MM.1S (cell line): ENCODE data around the gene TRAK2.

Source experiments
- DNase-seq: peaks from one replicate; pipeline ENCODE4 v3.0.0-alpha.2; 2015
- H2AFZ ChIP-seq: fragments of 300-600 bp; sonication (generic); 2 replicates; pipeline ENCODE4 v1.6.0; 2016; ENCODE audit warnings: antibody characterized with exemption, low read length
- H3F3A ChIP-seq: fragments of 300-600 bp; sonication (generic); 2 replicates; pipeline ENCODE4 v1.6.1; 2016; ENCODE audit warnings: mild to moderate bottlenecking, antibody characterized with exemption, low read length, moderate library complexity, mixed read lengths; ENCODE audit not compliant: insufficient read depth
- H3K27ac ChIP-seq: fragments of 300-600 bp; sonication (generic); 2 replicates; pipeline ENCODE4 v1.5.1; 2016; ENCODE audit warnings: mild to moderate bottlenecking, low read length
- H3K27me3 ChIP-seq: fragments of 300-600 bp; sonication (generic); replicated peaks from 2 replicates; pipeline ENCODE4 v1.6.0; 2016; ENCODE audit warnings: low read length; ENCODE audit not compliant: insufficient read depth
- H3K36me3 ChIP-seq: fragments of 300-600 bp; sonication (generic); replicated peaks from 2 replicates; pipeline ENCODE4 v1.6.1; 2016; ENCODE audit warnings: mild to moderate bottlenecking, low read length, mixed read lengths; ENCODE audit not compliant: insufficient read depth
- H3K4me1 ChIP-seq: fragments of 300-600 bp; sonication (generic); 2 replicates; pipeline ENCODE4 v1.6.1; 2016; ENCODE audit warnings: low read length, mixed read lengths
- H3K4me2 ChIP-seq: fragments of 300-600 bp; sonication (generic); 2 replicates; pipeline ENCODE4 v1.6.0; 2016; ENCODE audit warnings: low read depth, low read length
- H3K4me3 ChIP-seq: fragments of 300-600 bp; sonication (generic); 2 replicates; pipeline ENCODE4 v1.5.1; 2016; ENCODE audit warnings: low read length, mixed read lengths
- H3K79me2 ChIP-seq: fragments of 300-600 bp; sonication (generic); 2 replicates; pipeline ENCODE4 v1.6.1; 2016; ENCODE audit warnings: mixed run types, low read length, mixed read lengths
- H3K9ac ChIP-seq: fragments of 300-600 bp; sonication (generic); 2 replicates; pipeline ENCODE4 v1.6.1; 2016; ENCODE audit warnings: low read length, mixed read lengths
- H3K9me2 ChIP-seq: fragments of 300-600 bp; sonication (generic); replicated peaks from 2 replicates; pipeline ENCODE4 v1.6.1; 2016; ENCODE audit warnings: mild to moderate bottlenecking, low read length, mixed read lengths; ENCODE audit not compliant: insufficient read depth
- H3K9me3 ChIP-seq: fragments of 300-600 bp; sonication (generic); replicated peaks from 2 replicates; pipeline ENCODE4 v1.6.1; 2016; ENCODE audit warnings: mild to moderate bottlenecking, low read length, mixed read lengths; ENCODE audit not compliant: insufficient read depth
- H4K20me1 ChIP-seq: fragments of 300-600 bp; sonication (generic); 2 replicates; pipeline ENCODE4 v1.6.1; 2016; ENCODE audit warnings: mild to moderate bottlenecking, low read length, moderate library complexity, mixed read lengths; ENCODE audit not compliant: insufficient read depth
- EZH2 ChIP-seq: fragments of 300-600 bp; sonication (generic); optimal IDR thresholded peaks from 2 replicates; pipeline ENCODE3; 2017; ENCODE audit warnings: low read depth, mild to moderate bottlenecking, antibody characterized with exemption, low read length, mixed read lengths
- EZH2phosphoT487 ChIP-seq: fragments of 300-600 bp; sonication (generic); IDR thresholded peaks from 2 replicates; pipeline ENCODE4 v1.6.1; 2018; ENCODE audit warnings: antibody characterized with exemption, low read length
- TF ChIP-seq, protein P1 (sequence below): fragments of 300-600 bp; sonication (generic); IDR thresholded peaks from 2 replicates; pipeline ENCODE4 v1.5.1; 2016; ENCODE audit warnings: antibody characterized with exemption, low read length, mixed read lengths

The TRAK2 gene

DNA sequence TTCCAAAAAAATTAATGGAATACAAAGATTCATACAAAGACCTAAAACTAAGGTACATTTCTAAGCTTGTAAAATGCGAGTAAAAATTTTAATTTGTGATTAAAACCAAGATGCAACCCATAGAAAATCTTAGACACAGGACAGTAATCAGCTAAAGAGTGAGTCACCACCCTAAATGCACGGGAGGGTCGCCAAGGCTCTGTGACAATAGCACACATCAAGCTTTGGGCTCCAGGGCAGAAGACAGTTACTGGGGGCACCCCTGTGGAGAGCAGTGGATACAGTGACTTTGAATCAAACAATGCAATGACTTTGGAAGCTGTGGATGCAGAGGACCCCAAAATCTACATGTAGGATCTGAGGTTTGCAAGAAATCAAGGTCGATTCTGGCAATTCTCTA lies 101.7 kb downstream of the TRAK2 start:
- Histone ChIP-seq H3K9me3 (no peaks in the 10 kb centered on the region), H3F3A (peaks cover 1% of the 10 kb centered on the region; the same call in 1 of the 2 replicates), H3K27ac (no peak overlapping the region), H3K4me1 (peaks cover 6% of the 10 kb centered on the region), H3K4me2 (no peak overlapping the region), H3K4me3 (no peak overlapping the region), H3K27me3 (no peaks in the 10 kb centered on the region), H3K36me3 (no peaks in the 10 kb centered on the region), H3K9ac (no peak overlapping the region), H3K9me2 (no peaks in the 10 kb centered on the region), H2AFZ (no peak overlapping the region), H3K79me2 (no peaks in the 10 kb centered on the region), H4K20me1 (no peaks in the 10 kb centered on the region)
- no peak for DNase-seq
- TF ChIP-seq EZH2 (no peak), EZH2phosphoT487 (no peak)
- TF ChIP-seq, protein P1, sequence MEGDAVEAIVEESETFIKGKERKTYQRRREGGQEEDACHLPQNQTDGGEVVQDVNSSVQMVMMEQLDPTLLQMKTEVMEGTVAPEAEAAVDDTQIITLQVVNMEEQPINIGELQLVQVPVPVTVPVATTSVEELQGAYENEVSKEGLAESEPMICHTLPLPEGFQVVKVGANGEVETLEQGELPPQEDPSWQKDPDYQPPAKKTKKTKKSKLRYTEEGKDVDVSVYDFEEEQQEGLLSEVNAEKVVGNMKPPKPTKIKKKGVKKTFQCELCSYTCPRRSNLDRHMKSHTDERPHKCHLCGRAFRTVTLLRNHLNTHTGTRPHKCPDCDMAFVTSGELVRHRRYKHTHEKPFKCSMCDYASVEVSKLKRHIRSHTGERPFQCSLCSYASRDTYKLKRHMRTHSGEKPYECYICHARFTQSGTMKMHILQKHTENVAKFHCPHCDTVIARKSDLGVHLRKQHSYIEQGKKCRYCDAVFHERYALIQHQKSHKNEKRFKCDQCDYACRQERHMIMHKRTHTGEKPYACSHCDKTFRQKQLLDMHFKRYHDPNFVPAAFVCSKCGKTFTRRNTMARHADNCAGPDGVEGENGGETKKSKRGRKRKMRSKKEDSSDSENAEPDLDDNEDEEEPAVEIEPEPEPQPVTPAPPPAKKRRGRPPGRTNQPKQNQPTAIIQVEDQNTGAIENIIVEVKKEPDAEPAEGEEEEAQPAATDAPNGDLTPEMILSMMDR, result no peak

DNA sequence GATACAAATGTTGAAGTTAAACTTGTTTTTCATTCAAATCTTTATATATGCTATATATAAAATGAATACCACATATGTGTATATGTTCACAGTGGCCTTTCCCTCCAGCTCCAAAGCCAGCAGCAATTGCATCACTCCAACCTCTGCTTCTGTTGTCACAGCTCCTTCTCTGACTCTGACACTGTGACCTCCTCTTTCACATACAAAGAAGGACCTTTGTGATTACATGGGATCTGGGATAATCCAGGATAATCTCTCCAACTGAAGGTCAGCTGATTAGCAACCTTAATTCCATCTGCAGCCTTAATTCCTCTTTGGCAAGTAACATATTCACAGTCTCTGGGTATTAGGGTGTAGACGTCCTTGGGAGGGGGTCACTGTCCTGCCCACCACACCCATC lies 102.5 kb downstream of the TRAK2 start:
- H3K79me2 ChIP-seq, result no peaks in the 10 kb centered on the region
- H3F3A ChIP-seq, result peaks cover 10% of the 10 kb centered on the region
- no peak overlapping the region for H3K4me2 ChIP-seq
- H3K4me3 ChIP-seq, result no peak overlapping the region
- no peak overlapping the region for H3K27ac ChIP-seq
- H3K36me3 ChIP-seq, result no peaks in the 10 kb centered on the region
- no peak for DNase-seq
- no peaks in the 10 kb centered on the region for H4K20me1 ChIP-seq
- H3K9ac ChIP-seq, result no peak overlapping the region
- peaks cover 14% of the 10 kb centered on the region for H3K4me1 ChIP-seq
- no peak overlapping the region for H2AFZ ChIP-seq
- TF ChIP-seq EZH2phosphoT487, result no peak
- no peak for TF ChIP-seq EZH2
- TF ChIP-seq, protein P1, result no peak
- no peaks in the 10 kb centered on the region for H3K9me2 ChIP-seq
- H3K9me3 ChIP-seq, result no peaks in the 10 kb centered on the region
- H3K27me3 ChIP-seq, result no peaks in the 10 kb centered on the region

DNA sequence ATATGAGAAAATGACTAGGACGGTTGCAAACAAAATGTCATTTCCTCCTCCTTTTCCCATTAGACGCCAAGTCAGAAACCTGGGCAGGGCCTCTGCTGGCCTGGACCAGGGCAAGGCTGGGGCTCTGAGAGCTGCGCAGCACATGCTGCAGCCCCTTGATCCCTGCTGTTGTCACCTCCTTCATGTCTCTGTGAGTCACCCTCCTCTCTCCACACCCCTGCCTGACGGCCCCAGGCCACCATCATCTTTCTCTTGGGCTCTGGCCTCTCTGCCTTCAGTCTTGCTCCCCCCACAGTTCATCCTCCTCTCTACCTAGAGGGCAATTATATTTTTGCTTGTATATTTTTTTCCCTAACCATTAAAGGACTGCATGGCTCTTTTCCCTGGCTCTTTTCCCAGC lies 104.1 kb downstream of the TRAK2 start:
- Histone ChIP-seq H3K4me3 (no peak overlapping the region), H2AFZ (no peak overlapping the region), H3K4me1 (peaks cover 28% of the 10 kb centered on the region), H3K36me3 (no peaks in the 10 kb centered on the region), H3F3A (peaks cover 17% of the 10 kb centered on the region), H3K9ac (no peak overlapping the region), H3K27ac (no peak overlapping the region), H3K79me2 (no peaks in the 10 kb centered on the region), H3K9me3 (no peaks in the 10 kb centered on the region), H3K9me2 (no peaks in the 10 kb centered on the region), H4K20me1 (no peaks in the 10 kb centered on the region), H3K27me3 (no peaks in the 10 kb centered on the region), H3K4me2 (no peak overlapping the region)
- no peak for TF ChIP-seq EZH2
- no peak for TF ChIP-seq EZH2phosphoT487
- TF ChIP-seq, protein P1, result no peak
- no peak for DNase-seq
